GM18868 (cell line): ENCODE results near the gene IRF4.

ENCODE experiments used
- ATAC-seq: cut with Tn5 transposase; IDR thresholded peaks from one replicate; pipeline ENCODE4 v1.9.1; 2021; ENCODE audit warnings: mild to moderate bottlenecking, moderate library complexity; ENCODE audit not compliant: unreplicated experiment

Gene IRF4

GRCh38 chr6:436308-437036 lies 44.9 kb downstream of the IRF4 start:
- no peak for ATAC-seq

- ATAC-seq = no peak
Measured at GRCh38 chr6:437037-437392, 45.5 kb downstream of the IRF4 start.

- ATAC-seq = no peak
Measured at GRCh38 chr6:438634-439170, 47.1 kb downstream of the IRF4 start.

GRCh38 chr6:439641-440167 lies 48.2 kb downstream of the IRF4 start:
- no peak for ATAC-seq

GRCh38 chr6:441126-441920 lies 49.8 kb downstream of the IRF4 start:
- ATAC-seq = no peak

- ATAC-seq = no peak
Measured at GRCh38 chr6:443621-444159, 52.1 kb downstream of the IRF4 start.

GRCh38 chr6:444653-445275 lies 53.2 kb downstream of the IRF4 start:
- no peak for ATAC-seq

GRCh38 chr6:445571-446417 lies 54.2 kb downstream of the IRF4 start:
- ATAC-seq = no peak

GRCh38 chr6:446418-447366 lies 55.1 kb downstream of the IRF4 start:
- no peak for ATAC-seq

GRCh38 chr6:447381-448165 lies 56.0 kb downstream of the IRF4 start:
- no peak for ATAC-seq

GRCh38 chr6:448296-449056 lies 56.9 kb downstream of the IRF4 start:
- ATAC-seq = no peak

GRCh38 chr6:449057-449430 lies 57.5 kb downstream of the IRF4 start:
- ATAC-seq = no peak

- ATAC-seq = no peak
Measured at GRCh38 chr6:449486-450419, 58.2 kb downstream of the IRF4 start.

GRCh38 chr6:451336-451735 lies 59.8 kb downstream of the IRF4 start:
- ATAC-seq = no peak

- no peak for ATAC-seq
Measured at GRCh38 chr6:451847-452246, 60.3 kb downstream of the IRF4 start.

GRCh38 chr6:452301-453067 lies 60.9 kb downstream of the IRF4 start:
- ATAC-seq = no peak
